HFF-Myc (cell line): ENCODE measurements around the gene AP1AR.

ENCODE experiments used
- DNase-seq: peaks from one replicate; pipeline ENCODE4 v3.0.0-alpha.2; 2011; ENCODE audit warnings: low read depth; ENCODE audit errors: extremely low read depth
- H3K4me3 ChIP-seq: replicated peaks from 2 replicates; pipeline ENCODE4 v1.5.1; 2011; ENCODE audit warnings: low read depth, mild to moderate bottlenecking, control low read depth, low read length
- CTCF ChIP-seq: IDR thresholded peaks from 2 replicates; pipeline ENCODE4 v1.5.1; 2012; ENCODE audit warnings: mild to moderate bottlenecking, low read depth, low read length, control low read depth; ENCODE audit errors: missing control alignments

AP1AR gene

GRCh38 chr4:112247021-112247420, 15.4 kb downstream of the AP1AR start:
- TF ChIP-seq CTCF: no peak
- DNase-seq: no peak
- H3K4me3 ChIP-seq: no peak overlapping the region

GRCh38 chr4:112251019-112251643, 19.5 kb downstream of the AP1AR start:
- no peak overlapping the region for H3K4me3 ChIP-seq
- DNase-seq: no peak
- no peak for TF ChIP-seq CTCF

- TF ChIP-seq CTCF: no peak
- no peak for DNase-seq
These were observed 20.6 kb downstream of the AP1AR start for GRCh38 chr4:112252234-112252633.

GRCh38 chr4:112253382-112254000, 21.9 kb downstream of the AP1AR start:
- DNase-seq: no peak
- no peak for TF ChIP-seq CTCF
- no peak overlapping the region for H3K4me3 ChIP-seq

More at GRCh38 chr4:112252234-112252633, 20.6 kb downstream of the AP1AR start:
- H3K4me3 ChIP-seq: no peak overlapping the region

GRCh38 chr4:112257098-112257497, 25.5 kb downstream of the AP1AR start:
- DNase-seq: no peak
- no peak overlapping the region for H3K4me3 ChIP-seq
- TF ChIP-seq CTCF: no peak

- no peak for DNase-seq
- TF ChIP-seq CTCF: peak; percentile 27
These were observed 35.2 kb downstream of the AP1AR start for GRCh38 chr4:112266823-112267222.

GRCh38 chr4:112270051-112270450, 38.5 kb downstream of the AP1AR start:
- TF ChIP-seq CTCF: no peak
- DNase-seq: no peak
- no peak overlapping the region for H3K4me3 ChIP-seq

More at GRCh38 chr4:112266823-112267222, 35.2 kb downstream of the AP1AR start:
- H3K4me3 ChIP-seq: no peak overlapping the region
